Central memory CD8-positive, alpha-beta T cell (primary cell): Measurements from ENCODE around the gene CMPK1.

Experiments used
- ATAC-seq: fragments of 150-1000 bp; cut with Tn5 transposase; replicated peaks from 2 replicates; pipeline ENCODE4 v1.10.0; 2022; ENCODE audit warnings: mild to moderate bottlenecking, moderate FRiP score, moderate number of reproducible peaks; ENCODE audit not compliant: poor library complexity, severe bottlenecking; ENCODE audit errors: extremely low read depth
- DNase-seq, 2 donors: peaks; one replicate each; pipeline ENCODE4 v3.0.0; 2021; ENCODE audit warnings: low spot score in 2 of 2
- H3K27ac Mint-ChIP-seq: one replicate; pipeline ENCODE4 v1.8.0; 2022; ENCODE audit warnings: low read depth, mild to moderate bottlenecking, moderate library complexity, mixed read lengths
- H3K27me3 Mint-ChIP-seq: one replicate; pipeline ENCODE4 v1.8.0; 2022; ENCODE audit warnings: mixed read lengths
- H3K36me3 Mint-ChIP-seq: one replicate; pipeline ENCODE4 v1.8.0; 2022; ENCODE audit warnings: mild to moderate bottlenecking, moderate library complexity, mixed read lengths; ENCODE audit not compliant: insufficient read depth
- H3K4me1 Mint-ChIP-seq: one replicate; pipeline ENCODE4 v1.8.0; 2022; ENCODE audit warnings: mixed read lengths
- H3K4me3 Mint-ChIP-seq: one replicate; pipeline ENCODE4 v1.8.0; 2022; ENCODE audit warnings: mild to moderate bottlenecking, moderate library complexity, mixed read lengths
- H3K9me3 Mint-ChIP-seq: one replicate; pipeline ENCODE4 v1.8.0; 2022; ENCODE audit warnings: mixed read lengths

CMPK1 gene

GRCh38 chr1:47347735-47348134, 14.1 kb downstream of the CMPK1 start:
- no peak for ATAC-seq
- Mint-ChIP-seq H3K9me3 (no peaks in the 10 kb centered on the region), H3K4me1 (peaks cover 30% of the 10 kb centered on the region), H3K27ac (no peak overlapping the region), H3K36me3 (peaks cover 5% of the 10 kb centered on the region), H3K4me3 (no peak overlapping the region), H3K27me3 (no peaks in the 10 kb centered on the region)
- DNase-seq: no peak

GRCh38 chr1:47348246-47348645, 14.7 kb downstream of the CMPK1 start:
- Mint-ChIP-seq H3K27ac (no peak overlapping the region), H3K27me3 (no peaks in the 10 kb centered on the region), H3K36me3 (peaks cover 5% of the 10 kb centered on the region), H3K4me3 (no peak overlapping the region), H3K4me1 (peaks cover 32% of the 10 kb centered on the region), H3K9me3 (no peaks in the 10 kb centered on the region)
- ATAC-seq (no peak), DNase-seq (no peak)

GRCh38 chr1:47351305-47351704, 17.7 kb downstream of the CMPK1 start:
- ATAC-seq: no peak
- Mint-ChIP-seq H3K4me1 (peaks cover 43% of the 10 kb centered on the region), H3K4me3 (no peak overlapping the region), H3K27me3 (no peaks in the 10 kb centered on the region), H3K36me3 (peaks cover 3% of the 10 kb centered on the region), H3K9me3 (no peaks in the 10 kb centered on the region), H3K27ac (no peak overlapping the region)
- DNase-seq: no peak

- H3K4me3 Mint-ChIP-seq: no peak overlapping the region
- ATAC-seq (no peak), DNase-seq (no peak)
- peaks cover 11% of the 10 kb centered on the region for H3K4me1 Mint-ChIP-seq
- H3K9me3 Mint-ChIP-seq: no peaks in the 10 kb centered on the region
- H3K27ac Mint-ChIP-seq: no peak overlapping the region
- no peaks in the 10 kb centered on the region for H3K27me3 Mint-ChIP-seq
- peaks cover 2% of the 10 kb centered on the region for H3K36me3 Mint-ChIP-seq
Measured at GRCh38 chr1:47361380-47361779, 27.8 kb downstream of the CMPK1 start.

GRCh38 chr1:47362828-47363227, 29.2 kb downstream of the CMPK1 start:
- H3K4me1 Mint-ChIP-seq: peaks cover 11% of the 10 kb centered on the region
- no peak overlapping the region for H3K27ac Mint-ChIP-seq
- no peak overlapping the region for H3K4me3 Mint-ChIP-seq
- H3K9me3 Mint-ChIP-seq: no peaks in the 10 kb centered on the region
- no peak for DNase-seq
- peaks cover 2% of the 10 kb centered on the region for H3K36me3 Mint-ChIP-seq
- H3K27me3 Mint-ChIP-seq: no peaks in the 10 kb centered on the region
- no peak for ATAC-seq

- no peak overlapping the region for H3K4me3 Mint-ChIP-seq
- peaks cover 23% of the 10 kb centered on the region for H3K36me3 Mint-ChIP-seq
- H3K27ac Mint-ChIP-seq: no peak overlapping the region
- no peak for ATAC-seq
- no peaks in the 10 kb centered on the region for H3K9me3 Mint-ChIP-seq
- H3K4me1 Mint-ChIP-seq: peaks cover 7% of the 10 kb centered on the region
- no peak for DNase-seq
- no peaks in the 10 kb centered on the region for H3K27me3 Mint-ChIP-seq
Measured at GRCh38 chr1:47367651-47368050, 34.1 kb downstream of the CMPK1 start.

GRCh38 chr1:47371016-47371517, 37.5 kb downstream of the CMPK1 start:
- H3K36me3 Mint-ChIP-seq: peaks cover 49% of the 10 kb centered on the region
- no peaks in the 10 kb centered on the region for H3K4me1 Mint-ChIP-seq
- no peak for DNase-seq
- no peak for ATAC-seq
- H3K27ac Mint-ChIP-seq: no peak overlapping the region
- no peaks in the 10 kb centered on the region for H3K9me3 Mint-ChIP-seq
- no peak overlapping the region for H3K4me3 Mint-ChIP-seq
- no peaks in the 10 kb centered on the region for H3K27me3 Mint-ChIP-seq

- no peaks in the 10 kb centered on the region for H3K9me3 Mint-ChIP-seq
- DNase-seq (no peak), ATAC-seq (no peak)
- no peaks in the 10 kb centered on the region for H3K27me3 Mint-ChIP-seq
- H3K27ac Mint-ChIP-seq: no peak overlapping the region
- H3K4me3 Mint-ChIP-seq: no peak overlapping the region
- H3K4me1 Mint-ChIP-seq: no peaks in the 10 kb centered on the region
- peaks cover 54% of the 10 kb centered on the region for H3K36me3 Mint-ChIP-seq
Measured at GRCh38 chr1:47374501-47374900, 40.9 kb downstream of the CMPK1 start.

- no peaks in the 10 kb centered on the region for H3K27me3 Mint-ChIP-seq
- no peak overlapping the region for H3K27ac Mint-ChIP-seq
- DNase-seq (no peak), ATAC-seq (no peak)
- no peaks in the 10 kb centered on the region for H3K9me3 Mint-ChIP-seq
- peaks cover 47% of the 10 kb centered on the region for H3K36me3 Mint-ChIP-seq
- H3K4me1 Mint-ChIP-seq: no peaks in the 10 kb centered on the region
- no peak overlapping the region for H3K4me3 Mint-ChIP-seq
Measured at GRCh38 chr1:47378147-47378546, 44.6 kb downstream of the CMPK1 start.

GRCh38 chr1:47380699-47381098, 47.1 kb downstream of the CMPK1 start:
- Mint-ChIP-seq H3K27ac (no peak overlapping the region), H3K9me3 (no peaks in the 10 kb centered on the region), H3K4me3 (no peak overlapping the region), H3K27me3 (no peaks in the 10 kb centered on the region), H3K4me1 (no peaks in the 10 kb centered on the region), H3K36me3 (peaks cover 30% of the 10 kb centered on the region)
- ATAC-seq: no peak
- no peak for DNase-seq

GRCh38 chr1:47382399-47382983, 48.9 kb downstream of the CMPK1 start:
- DNase-seq (no peak), ATAC-seq (no peak)
- Mint-ChIP-seq H3K36me3 (peaks cover 24% of the 10 kb centered on the region), H3K9me3 (no peaks in the 10 kb centered on the region), H3K4me1 (no peaks in the 10 kb centered on the region), H3K27ac (no peak overlapping the region), H3K27me3 (no peaks in the 10 kb centered on the region), H3K4me3 (no peak overlapping the region)

- Mint-ChIP-seq H3K4me3 (no peak overlapping the region), H3K4me1 (no peaks in the 10 kb centered on the region), H3K9me3 (no peaks in the 10 kb centered on the region), H3K27ac (no peak overlapping the region), H3K36me3 (peaks cover 18% of the 10 kb centered on the region), H3K27me3 (no peaks in the 10 kb centered on the region)
- no peak for ATAC-seq
- no peak for DNase-seq
Measured at GRCh38 chr1:47384083-47384482, 50.5 kb downstream of the CMPK1 start.

- no peak for ATAC-seq
- Mint-ChIP-seq H3K36me3 (peaks cover 13% of the 10 kb centered on the region), H3K27me3 (no peaks in the 10 kb centered on the region), H3K4me3 (no peak overlapping the region), H3K4me1 (no peaks in the 10 kb centered on the region), H3K9me3 (no peaks in the 10 kb centered on the region), H3K27ac (no peak overlapping the region)
- DNase-seq: no peak
Measured at GRCh38 chr1:47385020-47385419, 51.4 kb downstream of the CMPK1 start.
